Endothelial cell of umbilical vein (primary cell): ENCODE data around the gene ANKS1B. TPM values are rescaled to one million over a fixed set of nuclear protein-coding genes. Genes with fewer than 3 reads are reported as not detected.

Source experiments
- BruUV-seq: library from RNA; stranded (reverse); fragments of 400-500 nt; replicated peaks from 2 replicates; lab custom pipeline; 2021; lab: Mats Ljungman, UMichigan
- CTCF ChIA-PET: fragments of 300-600, 350-600 bp; sonication (Branson Sonifier 250); formaldehyde crosslinking; loops from one replicate; lab custom pipeline; 2021; ENCODE audit warnings: antibody characterized with exemption, inconsistent platforms; lab: Charles Lee
- POLR2A ChIA-PET: fragments of 300-600, 350-600 bp; sonication (Branson Sonifier 250); formaldehyde crosslinking; loops from one replicate; lab custom pipeline; 2021; ENCODE audit warnings: antibody characterized with exemption, inconsistent platforms; lab: Charles Lee
- DNase-seq: peaks from one replicate; pipeline ENCODE4 v3.0.0-alpha.2; 2011; ENCODE audit warnings: low read depth, low spot score
- FAIRE-seq: peaks from 2 replicates; lab custom pipeline; 2011; peaks lifted over from hg19 to GRCh38; lab: Jason Lieb, UNC
- H2AFZ ChIP-seq: 2 replicates; pipeline ENCODE4 v1.6.0; 2012; ENCODE audit warnings: low read depth, low read length, control low read depth, inconsistent platforms
- H3K27ac ChIP-seq: 2 replicates; pipeline ENCODE4 v1.5.1; 2011; ENCODE audit warnings: low read depth, mild to moderate bottlenecking, control low read depth, low read length, moderate library complexity; ENCODE audit not compliant: insufficient read depth
- H3K27me3 ChIP-seq, 2 experiments: 2 replicates each; pipeline versions ENCODE4 v1.6.0 to v1.6.1; 2011; ENCODE audit warnings: low read length in 2 of 2, mixed read lengths in 1 of 2; ENCODE audit not compliant: control insufficient read depth in 2 of 2, insufficient read depth in 2 of 2
- H3K36me3 ChIP-seq, 2 experiments: 2 replicates in 1 of 2; 3 replicates in 1 of 2; pipeline ENCODE4 v1.5.1; 2011; ENCODE audit warnings: low read length in 2 of 2, mild to moderate bottlenecking in 1 of 2, moderate library complexity in 1 of 2; ENCODE audit not compliant: control insufficient read depth in 2 of 2, insufficient read depth in 2 of 2; ENCODE audit errors: extremely low read depth in 1 of 2
- H3K4me1 ChIP-seq: 3 replicates; pipeline ENCODE4 v1.5.1; 2011; ENCODE audit warnings: mild to moderate bottlenecking, low read length; ENCODE audit not compliant: control insufficient read depth, insufficient read depth; ENCODE audit errors: extremely low read depth
- H3K4me2 ChIP-seq: 2 replicates; pipeline ENCODE4 v1.6.1; 2011; ENCODE audit warnings: low read length, control low read depth, mixed read lengths; ENCODE audit not compliant: insufficient read depth
- H3K4me3 ChIP-seq, 3 experiments: fragments of 200-600 bp in 1 of 3; sonication (generic), shearing (Covaris generic) in 1 of 3; replicated peaks in 1 of 3; 2 replicates each; pipeline ENCODE4 v1.5.1; 2011 to 2016; ENCODE audit warnings: control low read depth in 3 of 3, low read length in 3 of 3, mild to moderate bottlenecking in 2 of 3, inconsistent platforms in 1 of 3, low read depth in 1 of 3, moderate library complexity in 1 of 3; ENCODE audit not compliant: insufficient read depth in 1 of 3
- H3K79me2 ChIP-seq: 2 replicates; pipeline ENCODE4 v1.6.0; 2012; ENCODE audit warnings: low read length, inconsistent platforms; ENCODE audit not compliant: control insufficient read depth, insufficient read depth
- H3K9ac ChIP-seq: replicated peaks from 2 replicates; pipeline ENCODE3; 2011; ENCODE audit warnings: low read length, control low read depth; ENCODE audit not compliant: insufficient read depth; ENCODE audit errors: extremely low read depth
- H3K9me1 ChIP-seq: replicated peaks from 3 replicates; pipeline ENCODE4 v1.6.0; 2011; ENCODE audit warnings: mild to moderate bottlenecking, low read length; ENCODE audit not compliant: control insufficient read depth, insufficient read depth; ENCODE audit errors: extremely low read depth
- H3K9me3 ChIP-seq: replicated peaks from 2 replicates; pipeline ENCODE4 v1.5.1; 2012; ENCODE audit warnings: low read length, inconsistent platforms; ENCODE audit not compliant: control insufficient read depth, insufficient read depth
- H4K20me1 ChIP-seq: replicated peaks from 2 replicates; pipeline ENCODE3; 2011; ENCODE audit warnings: mild to moderate bottlenecking, low read length; ENCODE audit not compliant: control insufficient read depth, insufficient read depth; ENCODE audit errors: extremely low read depth
- EZH2 ChIP-seq: IDR thresholded peaks from 2 replicates; pipeline ENCODE4 v1.6.1; 2012; ENCODE audit warnings: borderline replicate concordance, low read depth, mild to moderate bottlenecking, moderate library complexity, low read length, inconsistent platforms; ENCODE audit not compliant: severe bottlenecking
- FOS ChIP-seq: IDR thresholded peaks from 2 replicates; pipeline ENCODE4 v1.6.1; 2011; ENCODE audit warnings: mild to moderate bottlenecking, low read length, moderate library complexity, borderline replicate concordance; ENCODE audit not compliant: insufficient read depth
- GATA2 ChIP-seq: IDR thresholded peaks from 2 replicates; pipeline ENCODE4 v1.7.0; 2011; ENCODE audit warnings: low read depth, mild to moderate bottlenecking, moderate library complexity, mixed read lengths, low read length; ENCODE audit not compliant: insufficient read length, insufficient read depth
- JUN ChIP-seq: IDR thresholded peaks from 2 replicates; pipeline ENCODE4 v1.6.1; 2011; ENCODE audit warnings: borderline replicate concordance, low read depth; ENCODE audit not compliant: insufficient read length, insufficient read depth
- MYC ChIP-seq: IDR thresholded peaks from one replicate; pipeline ENCODE4 v1.6.1; 2011; ENCODE audit warnings: mild to moderate bottlenecking, low read depth, low read length
- POLR2A ChIP-seq: IDR thresholded peaks from 2 replicates; pipeline ENCODE4 v1.6.1; 2012; ENCODE audit warnings: low read depth, mild to moderate bottlenecking, control low read depth, low read length
- POLR2AphosphoS5 ChIP-seq: IDR thresholded peaks from 2 replicates; pipeline ENCODE4 v1.6.1; 2012; ENCODE audit warnings: low read depth, mild to moderate bottlenecking, control low read depth, low read length, moderate library complexity; ENCODE audit not compliant: insufficient read depth
- dilution Hi-C: fragments of 300-500 bp; cut with MboI; formaldehyde crosslinking; loops from one replicate; pipeline ENCODE4 v1.15.0; 2019; ENCODE audit warnings: low sequenced_read_pairs; ENCODE audit not compliant: extremely low pct_ligation_motif_present
- intact Hi-C: fragments of 100-400 bp; cut with micrococcal nuclease; formaldehyde crosslinking; loops from one replicate; pipeline ENCODE4 v1.10.0; 2022
- polyA plus RNA-seq, 4 experiments: library from polyadenylated mRNA; depleted of rRNA in 3 of 4; stranded (reverse) in 3 of 4; unstranded in 1 of 4; fragments of >200 nt; gene quantifications; 2 replicates each; pipeline versions ENCODE4 v1.2.1 to v1.2.3, GENCODE V29; 2011 to 2012; ENCODE audit warnings: missing spikeins in 1 of 4
- total RNA-seq: library from RNA; stranded (reverse); gene quantifications from 2 replicates; pipeline ENCODE4 v1.2.3, GENCODE V29; 2021
- TF ChIP-seq, protein P1 (sequence below): IDR thresholded peaks from 2 replicates; pipeline ENCODE4 v1.6.1; 2011; ENCODE audit not compliant: insufficient read depth, insufficient read length
- TF ChIP-seq, protein P2 (sequence below), 2 donors: IDR thresholded peaks; 1 replicate in 1 of 2; 2 replicates in 1 of 2; pipeline ENCODE4 v1.5.1; 2011; ENCODE audit warnings: low read length in 2 of 2, mild to moderate bottlenecking in 2 of 2, moderate library complexity in 2 of 2, control low read depth in 1 of 2, inconsistent platforms in 1 of 2, low read depth in 1 of 2; ENCODE audit not compliant: insufficient read depth in 1 of 2; ENCODE audit errors: extremely low read depth in 1 of 2

Gene ANKS1B
- total and polyA plus RNA-seq, 2 donors (not counting 3 experiments of a cell fraction or from before 2014, with no cell fraction given): 0.15 to 0.38 TPM

DNA sequence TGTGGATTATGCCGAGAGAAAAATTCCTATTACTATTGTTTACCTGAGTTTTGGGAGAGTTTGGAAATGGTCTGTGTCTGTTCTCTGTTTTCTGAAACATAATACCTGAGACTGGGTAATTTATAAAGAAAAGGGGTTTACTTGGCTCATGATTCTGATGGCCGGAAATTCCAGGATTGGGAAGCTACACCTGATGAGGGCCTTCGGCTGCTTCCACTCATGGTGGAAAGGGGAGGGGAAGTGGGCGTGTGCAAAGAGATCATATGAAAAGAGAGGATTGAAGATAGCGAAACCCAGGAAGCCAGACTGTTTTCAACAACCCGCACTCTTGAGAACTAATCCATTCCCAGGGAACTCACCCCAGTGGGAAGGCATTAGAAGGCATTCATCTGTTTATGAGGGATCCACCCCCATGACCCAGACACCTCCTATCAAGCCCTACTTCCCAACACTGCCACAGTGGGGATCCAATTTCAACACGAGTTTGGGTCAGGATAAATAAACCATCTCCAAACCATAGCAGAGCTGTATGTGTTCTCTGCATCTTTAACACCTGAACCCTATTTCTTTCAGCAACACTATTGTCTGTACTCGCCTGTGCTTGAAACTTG is 1288.6 kb downstream of the ANKS1B start:
- Histone ChIP-seq H3K27me3 (no peaks in the 10 kb centered on the region), H2AFZ (no peak overlapping the region), H3K9me3 (no peaks in the 10 kb centered on the region), H3K4me1 (peaks cover 2% of the 10 kb centered on the region), H3K4me2 (no peak overlapping the region), H3K4me3 (no peak overlapping the region), H4K20me1 (no peaks in the 10 kb centered on the region), H3K36me3 (peaks cover 5 to 10% of the 10 kb centered on the region in 2 experiments), H3K9ac (no peak overlapping the region), H3K9me1 (no peaks in the 10 kb centered on the region), H3K79me2 (no peaks in the 10 kb centered on the region), H3K27ac (no peak overlapping the region)
- POLR2A ChIA-PET: no interaction called here
- FAIRE-seq (no peak), DNase-seq (no peak)
- intact Hi-C loops: no loop called here
- BruUV-seq: no TSS peak
- CTCF ChIA-PET: interaction anchor here (4.0 kb wide), 1 partner anchor 302 kb away, joined by 68 read pairs; no protein-coding TSS in a partner anchor
- dilution Hi-C loops: no loop called here
- TF ChIP-seq MYC (no peak), POLR2A (no peak), EZH2 (no peak), GATA2 (no peak), FOS (no peak), POLR2AphosphoS5 (no peak), JUN (no peak)
- TF ChIP-seq, protein P1, sequence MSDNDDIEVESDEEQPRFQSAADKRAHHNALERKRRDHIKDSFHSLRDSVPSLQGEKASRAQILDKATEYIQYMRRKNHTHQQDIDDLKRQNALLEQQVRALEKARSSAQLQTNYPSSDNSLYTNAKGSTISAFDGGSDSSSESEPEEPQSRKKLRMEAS: no peak
- TF ChIP-seq, protein P2, sequence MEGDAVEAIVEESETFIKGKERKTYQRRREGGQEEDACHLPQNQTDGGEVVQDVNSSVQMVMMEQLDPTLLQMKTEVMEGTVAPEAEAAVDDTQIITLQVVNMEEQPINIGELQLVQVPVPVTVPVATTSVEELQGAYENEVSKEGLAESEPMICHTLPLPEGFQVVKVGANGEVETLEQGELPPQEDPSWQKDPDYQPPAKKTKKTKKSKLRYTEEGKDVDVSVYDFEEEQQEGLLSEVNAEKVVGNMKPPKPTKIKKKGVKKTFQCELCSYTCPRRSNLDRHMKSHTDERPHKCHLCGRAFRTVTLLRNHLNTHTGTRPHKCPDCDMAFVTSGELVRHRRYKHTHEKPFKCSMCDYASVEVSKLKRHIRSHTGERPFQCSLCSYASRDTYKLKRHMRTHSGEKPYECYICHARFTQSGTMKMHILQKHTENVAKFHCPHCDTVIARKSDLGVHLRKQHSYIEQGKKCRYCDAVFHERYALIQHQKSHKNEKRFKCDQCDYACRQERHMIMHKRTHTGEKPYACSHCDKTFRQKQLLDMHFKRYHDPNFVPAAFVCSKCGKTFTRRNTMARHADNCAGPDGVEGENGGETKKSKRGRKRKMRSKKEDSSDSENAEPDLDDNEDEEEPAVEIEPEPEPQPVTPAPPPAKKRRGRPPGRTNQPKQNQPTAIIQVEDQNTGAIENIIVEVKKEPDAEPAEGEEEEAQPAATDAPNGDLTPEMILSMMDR (IDR thresholded peaks at IDR 0.05; ENCODE audit: extremely low read depth in 1 of 2, insufficient read depth in 1 of 2, low read depth in 1 of 2, low read length in 2 of 2): no peak
